Testis (tissue), 2 donors: ENCODE measurements around the gene CHN2.

Source experiments
- POLR2A ChIP-seq: fragments of 450-650 bp; IDR thresholded peaks from one replicate; pipeline ENCODE4 v1.6.1; 2017; ENCODE audit warnings: antibody characterized with exemption, mild to moderate bottlenecking, moderate library complexity
- TF ChIP-seq, protein P1 (sequence below), 3 experiments: fragments of 450-650 bp in 2 of 3; fragments of 200-600 bp in 1 of 3; sonication (generic) in 1 of 3; IDR thresholded peaks; one replicate each; pipeline ENCODE4 v1.5.1; 2016 to 2019; ENCODE audit warnings: antibody characterized with exemption in 3 of 3, mild to moderate bottlenecking in 2 of 3, moderate library complexity in 1 of 3

- TF ChIP-seq, protein P1, sequence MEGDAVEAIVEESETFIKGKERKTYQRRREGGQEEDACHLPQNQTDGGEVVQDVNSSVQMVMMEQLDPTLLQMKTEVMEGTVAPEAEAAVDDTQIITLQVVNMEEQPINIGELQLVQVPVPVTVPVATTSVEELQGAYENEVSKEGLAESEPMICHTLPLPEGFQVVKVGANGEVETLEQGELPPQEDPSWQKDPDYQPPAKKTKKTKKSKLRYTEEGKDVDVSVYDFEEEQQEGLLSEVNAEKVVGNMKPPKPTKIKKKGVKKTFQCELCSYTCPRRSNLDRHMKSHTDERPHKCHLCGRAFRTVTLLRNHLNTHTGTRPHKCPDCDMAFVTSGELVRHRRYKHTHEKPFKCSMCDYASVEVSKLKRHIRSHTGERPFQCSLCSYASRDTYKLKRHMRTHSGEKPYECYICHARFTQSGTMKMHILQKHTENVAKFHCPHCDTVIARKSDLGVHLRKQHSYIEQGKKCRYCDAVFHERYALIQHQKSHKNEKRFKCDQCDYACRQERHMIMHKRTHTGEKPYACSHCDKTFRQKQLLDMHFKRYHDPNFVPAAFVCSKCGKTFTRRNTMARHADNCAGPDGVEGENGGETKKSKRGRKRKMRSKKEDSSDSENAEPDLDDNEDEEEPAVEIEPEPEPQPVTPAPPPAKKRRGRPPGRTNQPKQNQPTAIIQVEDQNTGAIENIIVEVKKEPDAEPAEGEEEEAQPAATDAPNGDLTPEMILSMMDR (IDR thresholded peaks at IDR 0.05) = no peak
- no peak for TF ChIP-seq POLR2A
Observed at GRCh38 chr7:29445736-29446135, 251.2 kb downstream of the CHN2 start.
